Activated CD8-positive, alpha-beta memory T cell treated with anti-CD3 and anti-CD28 coated beads for 1 hour (primary cell): ENCODE results near the gene CHKA.

Source experiments
- DNase-seq, 2 donors: peaks; one replicate each; pipeline ENCODE4 v3.0.0-alpha.2; 2020; ENCODE audit warnings: low read depth in 1 of 2; ENCODE audit errors: extremely low read depth in 1 of 2

Gene CHKA

GRCh38 chr11:68143310-68143689, 22.1 kb upstream of the CHKA start:
- no peak for DNase-seq

- no peak for DNase-seq
Observed at GRCh38 chr11:68142441-68143309, 21.5 kb upstream of the CHKA start.

GRCh38 chr11:68142028-68142412, 20.8 kb upstream of the CHKA start:
- peak in 1 of 2 donors; percentile 30 for DNase-seq

- DNase-seq = no peak
Observed at GRCh38 chr11:68141246-68142027, 20.2 kb upstream of the CHKA start.

GRCh38 chr11:68140496-68141245, 19.5 kb upstream of the CHKA start:
- DNase-seq = no peak

GRCh38 chr11:68138237-68138636, 17.0 kb upstream of the CHKA start:
- DNase-seq = no peak

- no peak for DNase-seq
Observed at GRCh38 chr11:68137833-68138232, 16.6 kb upstream of the CHKA start.

- DNase-seq = no peak
Observed at GRCh38 chr11:68136866-68137265, 15.7 kb upstream of the CHKA start.

- no peak for DNase-seq
Observed at GRCh38 chr11:68135161-68135560, 14.0 kb upstream of the CHKA start.

- no peak for DNase-seq
Observed at GRCh38 chr11:68133761-68134160, 12.6 kb upstream of the CHKA start.

- no peak for DNase-seq
Observed at GRCh38 chr11:68130121-68130520, 8.9 kb upstream of the CHKA start.

- no peak for DNase-seq
Observed at GRCh38 chr11:68128682-68129327, 7.6 kb upstream of the CHKA start.

- no peak for DNase-seq
Observed at GRCh38 chr11:68127714-68128681, 6.8 kb upstream of the CHKA start.

GRCh38 chr11:68125164-68125563, 4.0 kb upstream of the CHKA start:
- no peak for DNase-seq

- DNase-seq = no peak
Observed at GRCh38 chr11:68122936-68123539, 1.9 kb upstream of the CHKA start.

GRCh38 chr11:68120273-68121066, 718 bp downstream of the CHKA start:
- DNase-seq = peak in 1 of 2 donors; percentile 8

GRCh38 chr11:68118706-68119448, 2.3 kb downstream of the CHKA start:
- DNase-seq = no peak
